K562 (cell line): ENCODE data around the gene PRAMEF1. TPM values are rescaled to one million over a fixed set of nuclear protein-coding genes. Genes with fewer than 3 reads are reported as not detected.

Experiments used
- ATAC-seq: fragments of 200-7000 bp; cut with Tn5 transposase; 3 replicates; pipeline ENCODE4 v1.9.1; 2020; ENCODE audit warnings: moderate library complexity
- BruUV-seq: library from RNA; stranded (reverse); fragments of 400-500 nt; replicated peaks from 2 replicates; lab custom pipeline; 2021; lab: Mats Ljungman, UMichigan
- CTCF ChIA-PET: fragments of 300-600 bp; formaldehyde crosslinking; extraction: SDS; loops from one replicate; lab custom pipeline; 2021; ENCODE audit warnings: low intra/inter-chr PET ratio; lab: Yijun Ruan, JAX
- POLR2A ChIA-PET: fragments of 300-600, 350-650 bp; sonication (Branson Sonifier 250); formaldehyde crosslinking; extraction: SDS; loops from one replicate; lab custom pipeline; 2021; ENCODE audit warnings: antibody characterized with exemption, inconsistent platforms; lab: Yijun Ruan, JAX
- DNase-seq, 4 experiments: peaks; one replicate each; pipeline versions ENCODE4 v3.0.0 to v3.0.0-alpha.2; 2011 to 2018; ENCODE audit warnings: low spot score in 3 of 4, mixed read lengths in 3 of 4; ENCODE audit errors: extremely low read depth in 1 of 4
- FAIRE-seq: peaks from 2 replicates; lab custom pipeline; 2011; peaks lifted over from hg19 to GRCh38; lab: Jason Lieb, UNC
- H2AFZ ChIP-seq: 2 replicates; pipeline ENCODE4 v1.6.0; 2011; ENCODE audit warnings: low read depth, low read length, control low read depth, inconsistent platforms
- H3K27ac ChIP-seq: fragments of 200-600 bp; 3 replicates; pipeline ENCODE4 v1.8.0; 2011; ENCODE audit warnings: low read depth, mild to moderate bottlenecking, control low read depth, inconsistent platforms, low read length, moderate library complexity, mixed read lengths; ENCODE audit errors: extremely low read depth
- H3K27me3 ChIP-seq, 2 experiments: fragments of 300-600 bp in 1 of 2; 2 replicates in 1 of 2; 3 replicates in 1 of 2; pipeline versions ENCODE4 v1.6.0 to v1.8.0; 2011; ENCODE audit warnings: inconsistent platforms in 2 of 2, low read length in 2 of 2, mild to moderate bottlenecking in 1 of 2, mixed read lengths in 1 of 2, moderate library complexity in 1 of 2; ENCODE audit not compliant: control insufficient read depth in 2 of 2, insufficient read depth in 2 of 2
- H3K36me3 ChIP-seq: fragments of 300-600 bp; 3 replicates; pipeline ENCODE4 v1.8.0; 2011; ENCODE audit warnings: mild to moderate bottlenecking, low read length, inconsistent platforms; ENCODE audit not compliant: control insufficient read depth, insufficient read depth
- H3K4me1 ChIP-seq, 2 experiments: fragments of 200-600 bp in 1 of 2; replicated peaks in 1 of 2; 2 replicates in 1 of 2; 3 replicates in 1 of 2; pipeline versions ENCODE4 v1.5.1 to v1.8.0; 2011; ENCODE audit warnings: inconsistent platforms in 2 of 2, low read length in 2 of 2, mild to moderate bottlenecking in 1 of 2, mixed read lengths in 1 of 2, moderate library complexity in 1 of 2; ENCODE audit not compliant: control insufficient read depth in 2 of 2, insufficient read depth in 2 of 2
- H3K4me2 ChIP-seq: 2 replicates; pipeline ENCODE4 v1.6.1; 2011; ENCODE audit warnings: low read length, control low read depth, inconsistent platforms, mixed read lengths; ENCODE audit not compliant: insufficient read depth
- H3K4me3 ChIP-seq: fragments of 200-600 bp; sonication (generic), shearing (Covaris generic); 2 replicates; pipeline ENCODE4 v1.5.1; 2016; ENCODE audit warnings: control low read depth, inconsistent platforms
- H3K79me2 ChIP-seq: fragments of 200-600 bp; 3 replicates; pipeline ENCODE4 v1.8.0; 2011; ENCODE audit warnings: low read length, inconsistent platforms; ENCODE audit not compliant: control insufficient read depth, insufficient read depth
- H3K9ac ChIP-seq, 2 experiments: 2 replicates each; pipeline versions ENCODE4 v1.6.0 to v1.6.1; 2011; ENCODE audit warnings: low read depth in 2 of 2, low read length in 2 of 2, control low read depth in 1 of 2, inconsistent platforms in 1 of 2, mild to moderate bottlenecking in 1 of 2, mixed read lengths in 1 of 2; ENCODE audit not compliant: insufficient read depth in 1 of 2
- H3K9me1 ChIP-seq: one replicate; pipeline ENCODE4 v1.6.0; 2011; ENCODE audit warnings: inconsistent platforms, mild to moderate bottlenecking, low read length, moderate library complexity; ENCODE audit not compliant: control insufficient read depth, insufficient read depth
- H3K9me3 ChIP-seq: replicated peaks from 2 replicates; pipeline ENCODE4 v1.5.1; 2011; ENCODE audit warnings: low read depth, low read length, inconsistent platforms; ENCODE audit not compliant: control insufficient read depth, insufficient read depth
- H4K20me1 ChIP-seq: replicated peaks from 2 replicates; pipeline ENCODE4 v1.6.1; 2011; ENCODE audit warnings: low read length, inconsistent platforms, mixed read lengths; ENCODE audit not compliant: control insufficient read depth, insufficient read depth
- ARID3A ChIP-seq: IDR thresholded peaks from 2 replicates; pipeline ENCODE4 v1.6.1; 2012; ENCODE audit warnings: low read depth, low read length, improper control_type of control experiment, borderline replicate concordance
- CBFA2T2 ChIP-seq: fragments of 450-650 bp; conservative IDR thresholded peaks from 2 replicates; pipeline ENCODE4 v1.6.1; 2017; ENCODE audit warnings: mild to moderate bottlenecking
- CREB3 ChIP-seq: fragments of 450-650 bp; conservative IDR thresholded peaks from 2 replicates; pipeline ENCODE4 v1.6.1; 2016; ENCODE audit warnings: missing genetic modification characterization, low read depth, mild to moderate bottlenecking, missing compliant biosample characterization, moderate library complexity
- CREM ChIP-seq: IDR thresholded peaks from 2 replicates; pipeline ENCODE4 v1.6.1; 2014; ENCODE audit warnings: antibody characterized with exemption, low read depth
- CTCFL ChIP-seq: IDR thresholded peaks from 2 replicates; pipeline ENCODE4 v1.6.1; 2011; ENCODE audit warnings: borderline replicate concordance, low read depth, mild to moderate bottlenecking, moderate library complexity, low read length; ENCODE audit not compliant: insufficient read depth, poor library complexity, severe bottlenecking
- HNRNPLL ChIP-seq: fragments of 200-400 bp; formaldehyde crosslinking; IDR thresholded peaks from 2 replicates; pipeline ENCODE4 v1.6.1; 2017; ENCODE audit warnings: low read length, low read depth, mild to moderate bottlenecking; ENCODE audit not compliant: poor library complexity, severe bottlenecking
- NCOA2 ChIP-seq, 2 experiments: fragments of 450-650 bp; IDR thresholded peaks; 2 replicates each; pipeline ENCODE4 v1.6.1; 2018; ENCODE audit warnings: mild to moderate bottlenecking in 2 of 2, moderate library complexity in 1 of 2; ENCODE audit not compliant: partially characterized antibody in 2 of 2
- ZNF165 ChIP-seq: fragments of 250-450 bp; sonication (Bioruptor Pico); IDR thresholded peaks from 2 replicates; pipeline ENCODE4 v1.4.0; 2020; ENCODE audit warnings: borderline replicate concordance
- ZNF263 ChIP-seq: sonication (generic); formaldehyde crosslinking; IDR thresholded peaks from 2 replicates; pipeline ENCODE4 v1.8.0; 2022; ENCODE audit warnings: mild to moderate bottlenecking, missing genetic modification reagents, borderline replicate concordance
- ZNF280A ChIP-seq: fragments of 450-650 bp; IDR thresholded peaks from 2 replicates; pipeline ENCODE4 v1.6.1; 2018; ENCODE audit warnings: mild to moderate bottlenecking, low read depth; ENCODE audit not compliant: partially characterized antibody
- ZNF740 ChIP-seq, 3 experiments: fragments of 200-800 bp in 1 of 3; sonication (Bioruptor generic) in 1 of 3; sonication (generic) in 1 of 3; formaldehyde crosslinking in 1 of 3; IDR thresholded peaks; 2 replicates each; pipeline versions ENCODE4 v1.6.1 to v1.8.0; 2016 to 2022; ENCODE audit warnings: mild to moderate bottlenecking in 2 of 3, missing compliant biosample characterization in 2 of 3, missing genetic modification characterization in 2 of 3, missing genetic modification reagents in 1 of 3
- WGBS: fragments of 100-300 bp; shearing (Covaris generic); methylation state at CpG from one replicate; pipeline ENCODE4 v1.1.6; 2016; ENCODE audit warnings: low coverage, mixed read lengths; ENCODE audit not compliant: insufficient coverage; ENCODE audit errors: missing lambda C conversion rate; 5-methylcytosine and 5-hydroxymethylcytosine counted together
- in situ Hi-C: fragments of 300-500 bp; cut with MboI; formaldehyde crosslinking; loops from 4 replicates; pipeline ENCODE4 v1.15.0; 2018; ENCODE audit warnings: inconsistent platforms, mixed read lengths
- intact Hi-C: fragments of 100-400 bp; cut with micrococcal nuclease; formaldehyde crosslinking; loops from 2 replicates; pipeline ENCODE4 v1.14.2; 2022
- polyA plus RNA-seq, 8 experiments: library from polyadenylated mRNA; depleted of rRNA in 4 of 8; stranded (reverse) in 5 of 8; unstranded in 3 of 8; fragments of >200 nt; fragmentation: Nextera tagmentation in 2 of 8; fragmentation: Illumina TruSeq in 1 of 8; extraction: Ambion mirVana in 2 of 8; extraction: Trizol in 1 of 8; gene quantifications; 2 replicates each; pipeline versions ENCODE4 v1.2.1 to v1.2.3, GENCODE V29; 2011 to 2014; ENCODE audit warnings: inconsistent platforms in 1 of 8, missing spikeins in 1 of 8
- total RNA-seq, 7 experiments: library from RNA; depleted of rRNA in 6 of 7; stranded (reverse); fragments of >200 nt in 6 of 7; fragmentation: Illumina TruSeq in 2 of 7; extraction: Trizol in 2 of 7; gene quantifications; 2 replicates each; pipeline versions ENCODE4 v1.2.1 to v1.2.3, GENCODE V29; 2011 to 2021; ENCODE audit warnings: low replicate concordance in 1 of 7

Gene PRAMEF1
- total and polyA plus RNA-seq, 9 of the 15 experiments (the other 6 are each of a cell fraction or from before 2014, with no cell fraction given), result not detected

- TF ChIP-seq ARID3A, result no peak
These were observed 28.4 kb upstream of the PRAMEF1 start (continued) for GRCh38 chr1:12762766-12763165.

GRCh38 chr1:12763479-12763878, 27.7 kb upstream of the PRAMEF1 start:
- H3K9me3 ChIP-seq, result no peaks in the 10 kb centered on the region
- ATAC-seq, result no peak
- BruUV-seq, result no TSS peak
- H3K79me2 ChIP-seq, result no peaks in the 10 kb centered on the region
- DNase-seq, result no peak
- H3K36me3 ChIP-seq, result no peaks in the 10 kb centered on the region
- FAIRE-seq, result no peak
- no peaks in the 10 kb centered on the region for H4K20me1 ChIP-seq
- 1% methylated on average over 4 of the region's 4 CpGs for WGBS
- intact Hi-C loops, result no loop called here
- no peak overlapping the region for H3K9ac ChIP-seq
- H3K27ac ChIP-seq, result no peak overlapping the region
- no peak overlapping the region for H3K4me2 ChIP-seq
- no peak overlapping the region for H3K4me3 ChIP-seq
- peaks cover 6 to 36% of the 10 kb centered on the region in 2 experiments; a peak in 3 of 5 replicates for H3K27me3 ChIP-seq
- no peaks in the 10 kb centered on the region for H3K9me1 ChIP-seq
- in situ Hi-C loops, result no loop called here
- no peak for TF ChIP-seq ZNF740 (CRISPR knock-in tag; IDR thresholded peaks at IDR 0.05)
- no peak for TF ChIP-seq ZNF740 (tag; IDR thresholded peaks at IDR 0.05)
- TF ChIP-seq CREB3, result no peak
- no peak for TF ChIP-seq ZNF280A
- TF ChIP-seq ZNF165 (CRISPR knock-in tag), result no peak
- TF ChIP-seq CREM, result no peak
- no peak for TF ChIP-seq CTCFL
- TF ChIP-seq ZNF263 (CRISPR knock-in tag), result no peak
- TF ChIP-seq NCOA2 (IDR thresholded peaks at IDR 0.05; ENCODE audit: partially characterized antibody in 2 of 2), result no peak
- TF ChIP-seq CBFA2T2, result no peak
- no peak for TF ChIP-seq HNRNPLL
- CTCF ChIA-PET, result no interaction called here
- H3K4me1 ChIP-seq, result no peaks in the 10 kb centered on the region
- POLR2A ChIA-PET, result interaction anchor here (0.6 to 1.0 kb wide), 5 partner anchors 13 to 785 kb away, joined by 3 to 6 read pairs (median 3); no protein-coding TSS in a partner anchor
- H2AFZ ChIP-seq, result no peak overlapping the region
